ENCODE results near the gene NCEH1.

The NCEH1 gene

GRCh38 chr3:172680684-172681083, 30.2 kb downstream of the NCEH1 start:
- no peak for DNase-seq (ENCODE audit: low read depth)

GRCh38 chr3:172679599-172679998, 31.3 kb downstream of the NCEH1 start:
- H3K4me3 ChIP-seq (ENCODE audit: low read depth, low read length) = no peak overlapping the region
- TF ChIP-seq MYC (IDR thresholded peaks at IDR 0.05; ENCODE audit: low read depth, low read length) (no peak), POLR2A (IDR thresholded peaks at IDR 0.05; ENCODE audit: extremely low read depth, insufficient read length) (no peak), CTCF (IDR thresholded peaks at IDR 0.05; ENCODE audit: low read depth, low read length) (no peak), MAX (IDR thresholded peaks at IDR 0.05; ENCODE audit: low read depth, low read length) (no peak)
- DNase-seq (ENCODE audit: low read depth) = no peak

More at GRCh38 chr3:172680684-172681083, 30.2 kb downstream of the NCEH1 start:
- TF ChIP-seq POLR2A (IDR thresholded peaks at IDR 0.05; ENCODE audit: extremely low read depth, insufficient read length) (no peak), MAX (IDR thresholded peaks at IDR 0.05; ENCODE audit: low read depth, low read length) (no peak), CTCF (IDR thresholded peaks at IDR 0.05; ENCODE audit: low read depth, low read length) (no peak), MYC (IDR thresholded peaks at IDR 0.05; ENCODE audit: low read depth, low read length) (no peak)
- no peak overlapping the region for H3K4me3 ChIP-seq (ENCODE audit: low read depth, low read length)

- no peak overlapping the region for H3K4me3 ChIP-seq (ENCODE audit: low read depth, low read length)
- DNase-seq (ENCODE audit: low read depth) = no peak
Observed at GRCh38 chr3:172678068-172678467, 32.8 kb downstream of the NCEH1 start.

GRCh38 chr3:172676196-172676922, 34.5 kb downstream of the NCEH1 start:
- no peak for TF ChIP-seq MYC (IDR thresholded peaks at IDR 0.05; ENCODE audit: low read depth, low read length)
- TF ChIP-seq CTCF (IDR thresholded peaks at IDR 0.05; ENCODE audit: low read depth, low read length) = no peak
- TF ChIP-seq POLR2A (IDR thresholded peaks at IDR 0.05; ENCODE audit: extremely low read depth, insufficient read length) = no peak
- no peak for TF ChIP-seq MAX (IDR thresholded peaks at IDR 0.05; ENCODE audit: low read depth, low read length)
- no peak overlapping the region for H3K4me3 ChIP-seq (ENCODE audit: low read depth, low read length)
- no peak for DNase-seq (ENCODE audit: low read depth)

More at GRCh38 chr3:172678068-172678467, 32.8 kb downstream of the NCEH1 start:
- TF ChIP-seq MAX (IDR thresholded peaks at IDR 0.05; ENCODE audit: low read depth, low read length) (no peak), POLR2A (IDR thresholded peaks at IDR 0.05; ENCODE audit: extremely low read depth, insufficient read length) (no peak), CTCF (IDR thresholded peaks at IDR 0.05; ENCODE audit: low read depth, low read length) (no peak), MYC (IDR thresholded peaks at IDR 0.05; ENCODE audit: low read depth, low read length) (no peak)

GRCh38 chr3:172675441-172676193, 35.2 kb downstream of the NCEH1 start:
- no peak overlapping the region for H3K4me3 ChIP-seq (ENCODE audit: low read depth, low read length)
- TF ChIP-seq CTCF (IDR thresholded peaks at IDR 0.05; ENCODE audit: low read depth, low read length) (peak; percentile 53), POLR2A (IDR thresholded peaks at IDR 0.05; ENCODE audit: extremely low read depth, insufficient read length) (no peak)
- DNase-seq (ENCODE audit: low read depth) = peak; percentile 64
